T-helper 1 cell treated with Interleukin-12 subunit alpha and Interleukin-12 subunit beta and Interleukin-4 antibody, amounts not matched to agents 30 μg/mL and 1 μg/mL, for 36 hours (primary cell): ENCODE data around the gene RETREG1.
A peak's percentile ranks its signal among the peaks of the same experiment; 100 is the strongest.
"Not testable (repeated sequence)": the region's sequence is repeated elsewhere in the genome, so short reads cannot be mapped to it uniquely, and the experiment has no call there.

Experiments
- H3K27ac Mint-ChIP-seq: one replicate; pipeline ENCODE4 v1.8.0; 2021; ENCODE audit warnings: mild to moderate bottlenecking, mixed read lengths
- H3K27me3 Mint-ChIP-seq: one replicate; pipeline ENCODE4 v1.8.0; 2021; ENCODE audit warnings: low read depth, mixed read lengths
- H3K36me3 Mint-ChIP-seq: one replicate; pipeline ENCODE4 v1.8.0; 2021; ENCODE audit warnings: low read depth, mixed read lengths
- H3K4me1 Mint-ChIP-seq: one replicate; pipeline ENCODE4 v1.8.0; 2021; ENCODE audit warnings: low read depth, mixed read lengths
- H3K4me3 Mint-ChIP-seq: one replicate; pipeline ENCODE4 v1.8.0; 2021; ENCODE audit warnings: mild to moderate bottlenecking, moderate library complexity, mixed read lengths
- H3K9me3 Mint-ChIP-seq: one replicate; pipeline ENCODE4 v1.8.0; 2021; ENCODE audit warnings: mixed read lengths

RETREG1 gene

GRCh38 chr5:16616536-16617273, at the start of gene RETREG1:
TSS of gene RETREG1 (minus strand) at chr5:16616997. CDS start at chr5:16616971, 26 bp downstream.
- peak within 1 kb of the TSS; percentile 94 for H3K27ac Mint-ChIP-seq
- H3K9me3 Mint-ChIP-seq, result no peaks in the 10 kb centered on the region
- peak within 1 kb of the TSS; percentile 94 for H3K4me3 Mint-ChIP-seq
- peaks cover 34% of the 10 kb centered on the region for H3K4me1 Mint-ChIP-seq
- H3K36me3 Mint-ChIP-seq, result peaks cover 19% of the 10 kb centered on the region
- H3K27me3 Mint-ChIP-seq, result no peaks in the 10 kb centered on the region

- no peaks in the 10 kb centered on the region for H3K27me3 Mint-ChIP-seq
- H3K4me3 Mint-ChIP-seq, result no peak overlapping the region
- H3K9me3 Mint-ChIP-seq, result no peaks in the 10 kb centered on the region
- no peaks in the 10 kb centered on the region for H3K36me3 Mint-ChIP-seq
- peaks cover 2% of the 10 kb centered on the region for H3K4me1 Mint-ChIP-seq
- H3K27ac Mint-ChIP-seq, result no peak overlapping the region
Measured at GRCh38 chr5:16666130-16666882, 49.5 kb upstream of the RETREG1 start.

- H3K4me3 Mint-ChIP-seq, result no peak overlapping the region
- H3K9me3 Mint-ChIP-seq, result no peaks in the 10 kb centered on the region
- H3K27ac Mint-ChIP-seq, result no peak overlapping the region
- no peaks in the 10 kb centered on the region for H3K27me3 Mint-ChIP-seq
- H3K36me3 Mint-ChIP-seq, result no peaks in the 10 kb centered on the region
- H3K4me1 Mint-ChIP-seq, result peaks cover 2% of the 10 kb centered on the region
Measured at GRCh38 chr5:16665601-16666000, 48.8 kb upstream of the RETREG1 start.

GRCh38 chr5:16664368-16664767, 47.6 kb upstream of the RETREG1 start:
- H3K27me3 Mint-ChIP-seq, result no peaks in the 10 kb centered on the region
- H3K4me3 Mint-ChIP-seq, result no peak overlapping the region
- no peaks in the 10 kb centered on the region for H3K36me3 Mint-ChIP-seq
- H3K27ac Mint-ChIP-seq, result no peak overlapping the region
- H3K4me1 Mint-ChIP-seq, result peaks cover 2% of the 10 kb centered on the region
- no peaks in the 10 kb centered on the region for H3K9me3 Mint-ChIP-seq

- H3K4me1 Mint-ChIP-seq, result peaks cover 2% of the 10 kb centered on the region
- H3K4me3 Mint-ChIP-seq, result no peak overlapping the region
Measured at GRCh38 chr5:16663840-16664239, 47.0 kb upstream of the RETREG1 start.

GRCh38 chr5:16661713-16662112, 44.9 kb upstream of the RETREG1 start:
- no peaks in the 10 kb centered on the region for H3K27me3 Mint-ChIP-seq
- H3K4me1 Mint-ChIP-seq, result peaks cover 4% of the 10 kb centered on the region
- H3K9me3 Mint-ChIP-seq, result peaks cover under 1% of the 10 kb centered on the region
- H3K27ac Mint-ChIP-seq, result no peak overlapping the region
- no peaks in the 10 kb centered on the region for H3K36me3 Mint-ChIP-seq
- no peak overlapping the region for H3K4me3 Mint-ChIP-seq

More at GRCh38 chr5:16663840-16664239, 47.0 kb upstream of the RETREG1 start:
- Mint-ChIP-seq H3K9me3 (no peaks in the 10 kb centered on the region), H3K36me3 (no peaks in the 10 kb centered on the region), H3K27me3 (no peaks in the 10 kb centered on the region), H3K27ac (no peak overlapping the region)

GRCh38 chr5:16660982-16661381, 44.2 kb upstream of the RETREG1 start:
- Mint-ChIP-seq H3K27ac (no peak overlapping the region), H3K36me3 (no peaks in the 10 kb centered on the region), H3K4me1 (peaks cover 3% of the 10 kb centered on the region), H3K9me3 (peaks cover 3% of the 10 kb centered on the region), H3K27me3 (no peaks in the 10 kb centered on the region), H3K4me3 (no peak overlapping the region)

GRCh38 chr5:16659536-16659935, 42.7 kb upstream of the RETREG1 start:
- Mint-ChIP-seq H3K4me3 (no peak overlapping the region), H3K27me3 (no peaks in the 10 kb centered on the region), H3K27ac (no peak overlapping the region), H3K4me1 (peaks cover 3% of the 10 kb centered on the region), H3K36me3 (no peaks in the 10 kb centered on the region), H3K9me3 (peaks cover 3% of the 10 kb centered on the region)

- Mint-ChIP-seq H3K9me3 (peaks cover 3% of the 10 kb centered on the region), H3K27ac (no peak overlapping the region), H3K4me1 (peaks cover 3% of the 10 kb centered on the region), H3K36me3 (no peaks in the 10 kb centered on the region), H3K27me3 (no peaks in the 10 kb centered on the region), H3K4me3 (no peak overlapping the region)
Measured at GRCh38 chr5:16656561-16657191, 39.9 kb upstream of the RETREG1 start.

GRCh38 chr5:16654647-16655334, 38.0 kb upstream of the RETREG1 start:
- H3K36me3 Mint-ChIP-seq, result no peaks in the 10 kb centered on the region
- H3K27ac Mint-ChIP-seq, result no peak overlapping the region
- H3K4me1 Mint-ChIP-seq, result peaks cover 3% of the 10 kb centered on the region
- H3K27me3 Mint-ChIP-seq, result no peaks in the 10 kb centered on the region
- no peak overlapping the region for H3K4me3 Mint-ChIP-seq
- H3K9me3 Mint-ChIP-seq, result peaks cover 6% of the 10 kb centered on the region

GRCh38 chr5:16648739-16649138, 31.9 kb upstream of the RETREG1 start:
- not testable (repeated sequence) for H3K4me3 Mint-ChIP-seq

GRCh38 chr5:16644301-16644889, 27.6 kb upstream of the RETREG1 start:
- Mint-ChIP-seq H3K4me3 (no peak overlapping the region), H3K9me3 (peaks cover 19% of the 10 kb centered on the region), H3K27ac (no peak overlapping the region)

More at GRCh38 chr5:16648739-16649138, 31.9 kb upstream of the RETREG1 start:
- H3K27ac Mint-ChIP-seq, H3K4me1 Mint-ChIP-seq, H3K27me3 Mint-ChIP-seq, H3K36me3 Mint-ChIP-seq: not testable (repeated sequence)
- peaks cover 22% of the 10 kb centered on the region for H3K9me3 Mint-ChIP-seq

GRCh38 chr5:16642867-16643266, 26.1 kb upstream of the RETREG1 start:
- no peak overlapping the region for H3K4me3 Mint-ChIP-seq
- peaks cover 2% of the 10 kb centered on the region for H3K36me3 Mint-ChIP-seq
- peaks cover 4% of the 10 kb centered on the region for H3K27me3 Mint-ChIP-seq
- H3K4me1 Mint-ChIP-seq, result peaks cover 5% of the 10 kb centered on the region
- H3K27ac Mint-ChIP-seq, result no peak overlapping the region
- H3K9me3 Mint-ChIP-seq, result peaks cover 18% of the 10 kb centered on the region

More at GRCh38 chr5:16644301-16644889, 27.6 kb upstream of the RETREG1 start:
- Mint-ChIP-seq H3K27me3 (peaks cover 4% of the 10 kb centered on the region), H3K4me1 (peaks cover 5% of the 10 kb centered on the region), H3K36me3 (peaks cover 2% of the 10 kb centered on the region)

GRCh38 chr5:16639206-16639605, 22.4 kb upstream of the RETREG1 start:
- H3K4me1 Mint-ChIP-seq, result peaks cover 3% of the 10 kb centered on the region
- H3K4me3 Mint-ChIP-seq, result no peak overlapping the region
- peaks cover 2% of the 10 kb centered on the region for H3K36me3 Mint-ChIP-seq
- H3K27ac Mint-ChIP-seq, result no peak overlapping the region
- no peaks in the 10 kb centered on the region for H3K9me3 Mint-ChIP-seq
- peaks cover 5% of the 10 kb centered on the region for H3K27me3 Mint-ChIP-seq
